ENCODE data around the gene VPS13D. TPM values are rescaled to one million over a fixed set of nuclear protein-coding genes. Genes with fewer than 3 reads are reported as not detected.

VPS13D gene
- total and polyA plus RNA-seq, 10 of the 15 experiments (the other 5 are each of a cell fraction or from before 2014, with no cell fraction given): 1.4 to 16.9 (median 8.5) TPM

DNA sequence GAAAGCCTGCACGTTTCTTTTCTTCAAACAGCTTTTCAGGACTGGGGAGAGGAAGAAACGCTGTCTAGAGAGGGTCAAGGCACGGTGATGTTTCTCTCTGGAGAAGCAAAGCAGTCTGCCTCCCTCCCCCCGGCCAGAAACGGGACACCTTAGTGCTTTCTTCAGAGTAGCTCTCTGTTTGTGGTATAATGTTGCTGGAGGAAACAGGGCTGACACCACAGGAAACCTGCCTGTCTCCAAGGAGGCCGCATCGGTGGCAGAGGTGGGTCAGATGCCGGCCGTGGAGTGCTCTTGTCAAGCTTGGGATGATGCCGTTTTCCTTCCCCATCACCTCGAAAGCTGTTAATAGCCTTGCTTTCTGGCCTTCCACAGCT, 248.8 kb downstream of the VPS13D start:
- intact Hi-C loops (cut with micrococcal nuclease; ENCODE audit: unreplicated experiment) (no loop called here), in situ Hi-C loops (cut with MboI) (no loop called here)
- ChIA-PET POLR2A (no interaction called here), RAD21 (ENCODE audit: unreplicated experiment) (no interaction called here), CTCF (no interaction called here), SMC1A (ENCODE audit: uncharacterized antibody, unreplicated experiment) (no interaction called here)
- no peaks in the 10 kb centered on the region for H3K27me3 ChIP-seq (replicated peaks in 1 of 2; ENCODE audit: control insufficient read depth in 2 of 2, insufficient read depth in 2 of 2, low read length in 1 of 2)
- H3K4me1 ChIP-seq (ENCODE audit: control insufficient read depth, insufficient read depth, low read length): peaks cover 6% of the 10 kb centered on the region
- BruUV-seq (replicated peaks): no TSS peak
- no peak for TF ChIP-seq ZSCAN29 (IDR thresholded peaks at IDR 0.05)
- TF ChIP-seq, protein P1, sequence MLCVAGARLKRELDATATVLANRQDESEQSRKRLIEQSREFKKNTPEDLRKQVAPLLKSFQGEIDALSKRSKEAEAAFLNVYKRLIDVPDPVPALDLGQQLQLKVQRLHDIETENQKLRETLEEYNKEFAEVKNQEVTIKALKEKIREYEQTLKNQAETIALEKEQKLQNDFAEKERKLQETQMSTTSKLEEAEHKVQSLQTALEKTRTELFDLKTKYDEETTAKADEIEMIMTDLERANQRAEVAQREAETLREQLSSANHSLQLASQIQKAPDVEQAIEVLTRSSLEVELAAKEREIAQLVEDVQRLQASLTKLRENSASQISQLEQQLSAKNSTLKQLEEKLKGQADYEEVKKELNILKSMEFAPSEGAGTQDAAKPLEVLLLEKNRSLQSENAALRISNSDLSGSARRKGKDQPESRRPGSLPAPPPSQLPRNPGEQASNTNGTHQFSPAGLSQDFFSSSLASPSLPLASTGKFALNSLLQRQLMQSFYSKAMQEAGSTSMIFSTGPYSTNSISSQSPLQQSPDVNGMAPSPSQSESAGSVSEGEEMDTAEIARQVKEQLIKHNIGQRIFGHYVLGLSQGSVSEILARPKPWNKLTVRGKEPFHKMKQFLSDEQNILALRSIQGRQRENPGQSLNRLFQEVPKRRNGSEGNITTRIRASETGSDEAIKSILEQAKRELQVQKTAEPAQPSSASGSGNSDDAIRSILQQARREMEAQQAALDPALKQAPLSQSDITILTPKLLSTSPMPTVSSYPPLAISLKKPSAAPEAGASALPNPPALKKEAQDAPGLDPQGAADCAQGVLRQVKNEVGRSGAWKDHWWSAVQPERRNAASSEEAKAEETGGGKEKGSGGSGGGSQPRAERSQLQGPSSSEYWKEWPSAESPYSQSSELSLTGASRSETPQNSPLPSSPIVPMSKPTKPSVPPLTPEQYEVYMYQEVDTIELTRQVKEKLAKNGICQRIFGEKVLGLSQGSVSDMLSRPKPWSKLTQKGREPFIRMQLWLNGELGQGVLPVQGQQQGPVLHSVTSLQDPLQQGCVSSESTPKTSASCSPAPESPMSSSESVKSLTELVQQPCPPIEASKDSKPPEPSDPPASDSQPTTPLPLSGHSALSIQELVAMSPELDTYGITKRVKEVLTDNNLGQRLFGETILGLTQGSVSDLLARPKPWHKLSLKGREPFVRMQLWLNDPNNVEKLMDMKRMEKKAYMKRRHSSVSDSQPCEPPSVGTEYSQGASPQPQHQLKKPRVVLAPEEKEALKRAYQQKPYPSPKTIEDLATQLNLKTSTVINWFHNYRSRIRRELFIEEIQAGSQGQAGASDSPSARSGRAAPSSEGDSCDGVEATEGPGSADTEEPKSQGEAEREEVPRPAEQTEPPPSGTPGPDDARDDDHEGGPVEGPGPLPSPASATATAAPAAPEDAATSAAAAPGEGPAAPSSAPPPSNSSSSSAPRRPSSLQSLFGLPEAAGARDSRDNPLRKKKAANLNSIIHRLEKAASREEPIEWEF (IDR thresholded peaks at IDR 0.05; ENCODE audit: insufficient replicate concordance, low read depth, low read length): no peak
- TF ChIP-seq PML (IDR thresholded peaks at IDR 0.05; ENCODE audit: low read length): no peak
- TF ChIP-seq JUNB (IDR thresholded peaks at IDR 0.05): no peak
- TF ChIP-seq IKZF2 (IDR thresholded peaks at IDR 0.05): no peak
- TF ChIP-seq HDAC2 (IDR thresholded peaks at IDR 0.05): no peak
- TF ChIP-seq RAD51 (IDR thresholded peaks at IDR 0.05): no peak
- TF ChIP-seq RFX5 (IDR thresholded peaks at IDR 0.05; ENCODE audit: low read depth, low read length): no peak
- TF ChIP-seq CHD2 (IDR thresholded peaks at IDR 0.05; ENCODE audit: borderline replicate concordance, low read depth, low read length): no peak
- no peak for TF ChIP-seq FOXK2 (IDR thresholded peaks at IDR 0.05)
- TF ChIP-seq CEBPB (IDR thresholded peaks at IDR 0.05; ENCODE audit: borderline replicate concordance in 1 of 2, low read depth in 2 of 2, low read length in 2 of 2): no peak
- no peak for TF ChIP-seq ZNF384 (IDR thresholded peaks at IDR 0.05; ENCODE audit: borderline replicate concordance, low read depth, low read length)
- TF ChIP-seq EGR1 (IDR thresholded peaks at IDR 0.05; ENCODE audit: borderline replicate concordance in 1 of 2, low read depth in 2 of 2, low read length in 2 of 2): no peak
- TF ChIP-seq RAD21 (IDR thresholded peaks at IDR 0.05; ENCODE audit: insufficient read depth, low read depth, low read length): no peak
- TF ChIP-seq SREBF2 (IDR thresholded peaks at IDR 0.05; ENCODE audit: low read length): no peak
- TF ChIP-seq ZNF24 (IDR thresholded peaks at IDR 0.05): no peak
- TF ChIP-seq, protein P2, sequence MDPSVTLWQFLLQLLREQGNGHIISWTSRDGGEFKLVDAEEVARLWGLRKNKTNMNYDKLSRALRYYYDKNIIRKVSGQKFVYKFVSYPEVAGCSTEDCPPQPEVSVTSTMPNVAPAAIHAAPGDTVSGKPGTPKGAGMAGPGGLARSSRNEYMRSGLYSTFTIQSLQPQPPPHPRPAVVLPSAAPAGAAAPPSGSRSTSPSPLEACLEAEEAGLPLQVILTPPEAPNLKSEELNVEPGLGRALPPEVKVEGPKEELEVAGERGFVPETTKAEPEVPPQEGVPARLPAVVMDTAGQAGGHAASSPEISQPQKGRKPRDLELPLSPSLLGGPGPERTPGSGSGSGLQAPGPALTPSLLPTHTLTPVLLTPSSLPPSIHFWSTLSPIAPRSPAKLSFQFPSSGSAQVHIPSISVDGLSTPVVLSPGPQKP (IDR thresholded peaks at IDR 0.05; ENCODE audit: low read depth, low read length): no peak
- TF ChIP-seq, protein P3, sequence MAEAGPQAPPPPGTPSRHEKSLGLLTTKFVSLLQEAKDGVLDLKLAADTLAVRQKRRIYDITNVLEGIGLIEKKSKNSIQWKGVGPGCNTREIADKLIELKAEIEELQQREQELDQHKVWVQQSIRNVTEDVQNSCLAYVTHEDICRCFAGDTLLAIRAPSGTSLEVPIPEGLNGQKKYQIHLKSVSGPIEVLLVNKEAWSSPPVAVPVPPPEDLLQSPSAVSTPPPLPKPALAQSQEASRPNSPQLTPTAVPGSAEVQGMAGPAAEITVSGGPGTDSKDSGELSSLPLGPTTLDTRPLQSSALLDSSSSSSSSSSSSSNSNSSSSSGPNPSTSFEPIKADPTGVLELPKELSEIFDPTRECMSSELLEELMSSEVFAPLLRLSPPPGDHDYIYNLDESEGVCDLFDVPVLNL (IDR thresholded peaks at IDR 0.05; ENCODE audit: low read depth, low read length): no peak
- WGBS (ENCODE audit: insufficient coverage, insufficient replicate concordance, low lambda C conversion rate, missing lambda C conversion rate): 92% methylated on average over 11 of the region's 11 CpGs
- H3K36me3 ChIP-seq (ENCODE audit: control insufficient read depth in 2 of 2, insufficient read depth in 2 of 2, low read length in 1 of 2): no peaks in the 10 kb centered on the region; a peak in 1 of 4 replicates
- H4K20me1 ChIP-seq (ENCODE audit: control insufficient read depth, insufficient read depth): no peaks in the 10 kb centered on the region; the same call in 1 of the 2 replicates
- no peak overlapping the region for H2AFZ ChIP-seq (ENCODE audit: control insufficient read depth, low read depth, low read length)
- H3K4me3 ChIP-seq: no peak overlapping the region
- no peak for FAIRE-seq
- DNase-seq (ENCODE audit: low read depth, low spot score): no peak
- no peak overlapping the region for H3K27ac ChIP-seq (ENCODE audit: control insufficient read depth, insufficient read depth)
- no peak overlapping the region for H3K4me2 ChIP-seq (ENCODE audit: control insufficient read depth, insufficient read depth)
- no peak for ATAC-seq
- H3K79me2 ChIP-seq (ENCODE audit: control insufficient read depth, insufficient read depth, low read length): no peaks in the 10 kb centered on the region
- H3K9me3 ChIP-seq (replicated peaks; ENCODE audit: control insufficient read depth, insufficient read depth, low read length): no peaks in the 10 kb centered on the region; the same call in 2 of the 3 replicates
- no peak overlapping the region for H3K9ac ChIP-seq (ENCODE audit: control insufficient read depth, insufficient read depth, low read length)
